HepG2 (cell line): Measurements from ENCODE around the gene SHANK3. TPM values are rescaled to one million over a fixed set of nuclear protein-coding genes. Genes with fewer than 3 reads are reported as not detected.

Experiments used
- ARNTL ChIP-seq: sonication (generic); formaldehyde crosslinking; IDR thresholded peaks from 2 replicates; pipeline ENCODE4 v1.4.0; 2020; ENCODE audit warnings: mild to moderate bottlenecking, missing genetic modification reagents
- CEBPG ChIP-seq: IDR thresholded peaks from 2 replicates; pipeline ENCODE4 v1.6.1; 2016
- JUND ChIP-seq: sonication (generic); formaldehyde crosslinking; IDR thresholded peaks from 2 replicates; pipeline ENCODE4 v1.8.0; 2022; ENCODE audit warnings: mild to moderate bottlenecking, missing genetic modification reagents
- NKX3-1 ChIP-seq: sonication (generic); formaldehyde crosslinking; IDR thresholded peaks from 2 replicates; pipeline ENCODE4 v1.5.0; 2020; ENCODE audit warnings: missing genetic modification reagents
- PLRG1 ChIP-seq: fragments of 450-650 bp; conservative IDR thresholded peaks from 2 replicates; pipeline ENCODE4 v1.6.1; 2016
- RXRA ChIP-seq: sonication (generic); formaldehyde crosslinking; IDR thresholded peaks from 2 replicates; pipeline ENCODE4 v1.5.1; 2020; ENCODE audit warnings: missing genetic modification reagents
- ZKSCAN8 ChIP-seq: IDR thresholded peaks from 2 replicates; pipeline ENCODE4 v1.6.1; 2016; ENCODE audit warnings: borderline replicate concordance, missing genetic modification reagents, missing compliant biosample characterization
- ZNF264 ChIP-seq: sonication (generic); formaldehyde crosslinking; IDR thresholded peaks from 2 replicates; pipeline ENCODE4 v1.4.0; 2020; ENCODE audit warnings: missing genetic modification reagents
- ZNF292 ChIP-seq: sonication (generic); formaldehyde crosslinking; IDR thresholded peaks from 2 replicates; pipeline ENCODE4 v1.8.1; 2022; ENCODE audit warnings: mild to moderate bottlenecking, low read depth, missing genetic modification reagents, borderline replicate concordance
- ZNF354B ChIP-seq: sonication (generic); formaldehyde crosslinking; IDR thresholded peaks from 2 replicates; pipeline ENCODE4 v1.8.0; 2022; ENCODE audit warnings: mild to moderate bottlenecking, missing genetic modification reagents
- ZNF543 ChIP-seq: sonication (generic); formaldehyde crosslinking; IDR thresholded peaks from 2 replicates; pipeline ENCODE4 v1.4.0; 2020; ENCODE audit warnings: mild to moderate bottlenecking, missing genetic modification reagents
- ZNF766 ChIP-seq: sonication (generic); formaldehyde crosslinking; IDR thresholded peaks from 2 replicates; pipeline ENCODE4 v1.5.0; 2020; ENCODE audit warnings: missing genetic modification reagents, borderline replicate concordance
- polyA plus RNA-seq, 8 experiments: library from polyadenylated mRNA; depleted of rRNA in 3 of 8; stranded (reverse) in 7 of 8; unstranded in 1 of 8; fragments of >200 nt; fragmentation: Illumina TruSeq in 4 of 8; extraction: Trizol in 4 of 8; gene quantifications; 2 replicates each; pipeline versions ENCODE4 v1.2.1 to v1.2.3, GENCODE V29; 2011 to 2016; ENCODE audit warnings: low read depth in 4 of 8, missing spikeins in 1 of 8, mixed read lengths in 1 of 8; ENCODE audit not compliant: insufficient read depth in 1 of 8
- total RNA-seq, 5 experiments: library from RNA; depleted of rRNA; stranded (reverse); fragments of >200 nt; fragmentation: Illumina TruSeq; extraction: Trizol; gene quantifications; 2 replicates each; pipeline ENCODE4 v1.2.3, GENCODE V29; 2016; ENCODE audit warnings: low read depth in 1 of 5
- TF ChIP-seq, protein P1 (sequence below): sonication (generic); formaldehyde crosslinking; IDR thresholded peaks from 2 replicates; pipeline ENCODE4 v1.4.0; 2020; ENCODE audit warnings: missing genetic modification reagents
- TF ChIP-seq, protein P2 (sequence below): sonication (generic); formaldehyde crosslinking; IDR thresholded peaks from 2 replicates; pipeline ENCODE4 v1.5.0; 2020; ENCODE audit warnings: missing genetic modification reagents, mild to moderate bottlenecking, borderline replicate concordance
- TF ChIP-seq, protein P3 (sequence below): IDR thresholded peaks from 2 replicates; pipeline ENCODE4 v1.6.1; 2016; ENCODE audit warnings: control low read depth
- TF ChIP-seq, protein P4 (sequence below): sonication (generic); formaldehyde crosslinking; IDR thresholded peaks from 2 replicates; pipeline ENCODE4 v1.8.1; 2023; ENCODE audit warnings: missing genetic modification reagents, mild to moderate bottlenecking, borderline replicate concordance
- TF ChIP-seq, protein P5 (sequence below): sonication (generic); formaldehyde crosslinking; IDR thresholded peaks from 2 replicates; pipeline ENCODE4 v1.4.0; 2020; ENCODE audit warnings: missing genetic modification reagents
- TF ChIP-seq, protein P6 (sequence below): sonication (generic); formaldehyde crosslinking; IDR thresholded peaks from 2 replicates; pipeline ENCODE4 v1.4.0; 2020; ENCODE audit warnings: mild to moderate bottlenecking, missing genetic modification reagents

Gene SHANK3
- total and polyA plus RNA-seq, 2 of the 13 experiments (the other 11 are each of a cell fraction or from before 2014, with no cell fraction given): 2.9 to 4.6 TPM

DNA sequence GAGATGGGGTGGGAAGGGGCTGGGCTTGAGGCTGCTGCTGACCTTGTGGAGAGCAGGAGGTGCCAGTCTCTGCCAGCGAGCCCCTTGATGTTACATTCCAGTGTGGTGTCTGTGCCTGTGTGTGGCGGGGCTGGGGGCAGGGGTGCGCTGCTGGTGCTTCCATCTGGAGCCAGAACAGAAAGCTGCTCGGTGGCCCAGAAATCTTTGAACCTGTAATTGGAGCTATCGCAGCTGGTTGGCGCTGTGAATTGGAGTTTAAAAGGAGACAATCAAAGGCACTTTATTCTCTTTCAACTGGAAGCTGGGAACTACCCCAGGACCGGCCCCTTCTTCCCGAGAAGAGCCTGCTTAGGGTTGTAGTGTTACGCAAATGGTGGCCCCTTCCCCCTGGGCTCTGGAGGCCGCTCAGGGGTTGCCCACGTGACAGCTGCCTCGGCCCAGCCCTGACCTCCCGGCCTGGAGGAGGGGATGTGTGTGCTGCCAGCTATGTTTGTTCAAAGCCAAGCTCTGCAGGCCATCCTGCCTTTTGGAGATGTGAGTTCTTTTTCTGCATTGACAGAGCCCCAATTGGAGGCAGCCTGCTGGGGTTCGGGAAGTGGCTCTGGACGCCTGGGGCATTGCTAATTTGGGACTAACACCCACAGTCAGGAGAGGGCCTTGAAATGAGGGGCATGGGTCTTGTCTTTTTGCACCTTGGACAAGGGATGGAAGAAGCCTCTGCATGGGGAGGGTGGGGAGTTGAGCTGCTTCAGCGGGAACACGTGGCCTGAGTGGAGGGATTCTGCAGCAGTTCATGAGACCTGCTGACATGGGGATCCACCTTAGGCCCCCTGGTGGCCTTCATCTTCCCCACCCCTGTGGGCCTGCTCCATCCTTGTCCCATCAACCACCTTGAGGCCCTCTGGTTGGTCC, 30.7 kb upstream of the SHANK3 start (continued):
- TF ChIP-seq CEBPG: peak; percentile 94
- TF ChIP-seq ZKSCAN8: 0 out of 2 replicates have a peak, but pooled peaks have one; percentile 34
- peak; percentile 93 for TF ChIP-seq ZNF292 (CRISPR knock-in tag)
- no peak for TF ChIP-seq PLRG1
- peak; percentile 99 for TF ChIP-seq ARNTL
- peak; percentile 86 for TF ChIP-seq ZNF264
- TF ChIP-seq, protein P1, sequence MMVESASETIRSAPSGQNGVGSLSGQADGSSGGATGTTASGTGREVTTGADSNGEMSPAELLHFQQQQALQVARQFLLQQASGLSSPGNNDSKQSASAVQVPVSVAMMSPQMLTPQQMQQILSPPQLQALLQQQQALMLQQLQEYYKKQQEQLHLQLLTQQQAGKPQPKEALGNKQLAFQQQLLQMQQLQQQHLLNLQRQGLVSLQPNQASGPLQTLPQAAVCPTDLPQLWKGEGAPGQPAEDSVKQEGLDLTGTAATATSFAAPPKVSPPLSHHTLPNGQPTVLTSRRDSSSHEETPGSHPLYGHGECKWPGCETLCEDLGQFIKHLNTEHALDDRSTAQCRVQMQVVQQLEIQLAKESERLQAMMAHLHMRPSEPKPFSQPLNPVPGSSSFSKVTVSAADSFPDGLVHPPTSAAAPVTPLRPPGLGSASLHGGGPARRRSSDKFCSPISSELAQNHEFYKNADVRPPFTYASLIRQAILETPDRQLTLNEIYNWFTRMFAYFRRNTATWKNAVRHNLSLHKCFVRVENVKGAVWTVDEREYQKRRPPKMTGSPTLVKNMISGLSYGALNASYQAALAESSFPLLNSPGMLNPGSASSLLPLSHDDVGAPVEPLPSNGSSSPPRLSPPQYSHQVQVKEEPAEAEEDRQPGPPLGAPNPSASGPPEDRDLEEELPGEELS (CRISPR knock-in tag): peak; percentile 80
- no peak for TF ChIP-seq JUND (CRISPR knock-in tag)
- TF ChIP-seq, protein P2, sequence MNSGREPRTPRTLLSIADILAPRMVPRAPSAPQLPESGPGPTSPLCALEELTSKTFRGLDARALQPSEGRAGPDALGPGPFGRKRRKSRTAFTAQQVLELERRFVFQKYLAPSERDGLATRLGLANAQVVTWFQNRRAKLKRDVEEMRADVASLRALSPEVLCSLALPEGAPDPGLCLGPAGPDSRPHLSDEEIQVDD (CRISPR knock-in tag): no peak
- TF ChIP-seq, protein P3, sequence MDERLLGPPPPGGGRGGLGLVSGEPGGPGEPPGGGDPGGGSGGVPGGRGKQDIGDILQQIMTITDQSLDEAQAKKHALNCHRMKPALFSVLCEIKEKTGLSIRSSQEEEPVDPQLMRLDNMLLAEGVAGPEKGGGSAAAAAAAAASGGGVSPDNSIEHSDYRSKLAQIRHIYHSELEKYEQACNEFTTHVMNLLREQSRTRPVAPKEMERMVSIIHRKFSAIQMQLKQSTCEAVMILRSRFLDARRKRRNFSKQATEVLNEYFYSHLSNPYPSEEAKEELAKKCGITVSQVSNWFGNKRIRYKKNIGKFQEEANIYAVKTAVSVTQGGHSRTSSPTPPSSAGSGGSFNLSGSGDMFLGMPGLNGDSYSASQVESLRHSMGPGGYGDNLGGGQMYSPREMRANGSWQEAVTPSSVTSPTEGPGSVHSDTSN (CRISPR knock-in tag): no peak
- TF ChIP-seq ZNF354B (CRISPR knock-in tag): no peak
- TF ChIP-seq RXRA (CRISPR knock-in tag): peak; percentile 95
- TF ChIP-seq, protein P4, sequence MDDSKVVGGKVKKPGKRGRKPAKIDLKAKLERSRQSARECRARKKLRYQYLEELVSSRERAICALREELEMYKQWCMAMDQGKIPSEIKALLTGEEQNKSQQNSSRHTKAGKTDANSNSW (CRISPR knock-in tag): no peak
- 0 out of 2 replicates have a peak, but pooled peaks have one; percentile 55 for TF ChIP-seq ZNF543 (CRISPR knock-in tag)
- TF ChIP-seq ZNF766 (CRISPR knock-in tag): peak; percentile 45; the same call in 1 of the 2 replicates
- TF ChIP-seq, protein P5, sequence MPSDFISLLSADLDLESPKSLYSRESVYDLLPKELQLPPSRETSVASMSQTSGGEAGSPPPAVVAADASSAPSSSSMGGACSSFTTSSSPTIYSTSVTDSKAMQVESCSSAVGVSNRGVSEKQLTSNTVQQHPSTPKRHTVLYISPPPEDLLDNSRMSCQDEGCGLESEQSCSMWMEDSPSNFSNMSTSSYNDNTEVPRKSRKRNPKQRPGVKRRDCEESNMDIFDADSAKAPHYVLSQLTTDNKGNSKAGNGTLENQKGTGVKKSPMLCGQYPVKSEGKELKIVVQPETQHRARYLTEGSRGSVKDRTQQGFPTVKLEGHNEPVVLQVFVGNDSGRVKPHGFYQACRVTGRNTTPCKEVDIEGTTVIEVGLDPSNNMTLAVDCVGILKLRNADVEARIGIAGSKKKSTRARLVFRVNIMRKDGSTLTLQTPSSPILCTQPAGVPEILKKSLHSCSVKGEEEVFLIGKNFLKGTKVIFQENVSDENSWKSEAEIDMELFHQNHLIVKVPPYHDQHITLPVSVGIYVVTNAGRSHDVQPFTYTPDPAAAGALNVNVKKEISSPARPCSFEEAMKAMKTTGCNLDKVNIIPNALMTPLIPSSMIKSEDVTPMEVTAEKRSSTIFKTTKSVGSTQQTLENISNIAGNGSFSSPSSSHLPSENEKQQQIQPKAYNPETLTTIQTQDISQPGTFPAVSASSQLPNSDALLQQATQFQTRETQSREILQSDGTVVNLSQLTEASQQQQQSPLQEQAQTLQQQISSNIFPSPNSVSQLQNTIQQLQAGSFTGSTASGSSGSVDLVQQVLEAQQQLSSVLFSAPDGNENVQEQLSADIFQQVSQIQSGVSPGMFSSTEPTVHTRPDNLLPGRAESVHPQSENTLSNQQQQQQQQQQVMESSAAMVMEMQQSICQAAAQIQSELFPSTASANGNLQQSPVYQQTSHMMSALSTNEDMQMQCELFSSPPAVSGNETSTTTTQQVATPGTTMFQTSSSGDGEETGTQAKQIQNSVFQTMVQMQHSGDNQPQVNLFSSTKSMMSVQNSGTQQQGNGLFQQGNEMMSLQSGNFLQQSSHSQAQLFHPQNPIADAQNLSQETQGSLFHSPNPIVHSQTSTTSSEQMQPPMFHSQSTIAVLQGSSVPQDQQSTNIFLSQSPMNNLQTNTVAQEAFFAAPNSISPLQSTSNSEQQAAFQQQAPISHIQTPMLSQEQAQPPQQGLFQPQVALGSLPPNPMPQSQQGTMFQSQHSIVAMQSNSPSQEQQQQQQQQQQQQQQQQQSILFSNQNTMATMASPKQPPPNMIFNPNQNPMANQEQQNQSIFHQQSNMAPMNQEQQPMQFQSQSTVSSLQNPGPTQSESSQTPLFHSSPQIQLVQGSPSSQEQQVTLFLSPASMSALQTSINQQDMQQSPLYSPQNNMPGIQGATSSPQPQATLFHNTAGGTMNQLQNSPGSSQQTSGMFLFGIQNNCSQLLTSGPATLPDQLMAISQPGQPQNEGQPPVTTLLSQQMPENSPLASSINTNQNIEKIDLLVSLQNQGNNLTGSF: peak; percentile 49; the same call in 1 of the 2 replicates
- TF ChIP-seq NKX3-1 (CRISPR knock-in tag): peak; percentile 74; the same call in 1 of the 2 replicates
- TF ChIP-seq, protein P6, sequence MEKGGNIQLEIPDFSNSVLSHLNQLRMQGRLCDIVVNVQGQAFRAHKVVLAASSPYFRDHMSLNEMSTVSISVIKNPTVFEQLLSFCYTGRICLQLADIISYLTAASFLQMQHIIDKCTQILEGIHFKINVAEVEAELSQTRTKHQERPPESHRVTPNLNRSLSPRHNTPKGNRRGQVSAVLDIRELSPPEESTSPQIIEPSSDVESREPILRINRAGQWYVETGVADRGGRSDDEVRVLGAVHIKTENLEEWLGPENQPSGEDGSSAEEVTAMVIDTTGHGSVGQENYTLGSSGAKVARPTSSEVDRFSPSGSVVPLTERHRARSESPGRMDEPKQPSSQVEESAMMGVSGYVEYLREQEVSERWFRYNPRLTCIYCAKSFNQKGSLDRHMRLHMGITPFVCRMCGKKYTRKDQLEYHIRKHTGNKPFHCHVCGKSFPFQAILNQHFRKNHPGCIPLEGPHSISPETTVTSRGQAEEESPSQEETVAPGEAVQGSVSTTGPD (CRISPR knock-in tag): 0 out of 2 replicates have a peak, but pooled peaks have one; percentile 48
